Panc1 (cell line): ENCODE measurements around the gene GABRG3. TPM values are rescaled to one million over a fixed set of nuclear protein-coding genes. Genes with fewer than 3 reads are reported as not detected.

Source experiments
- ATAC-seq: fragments of 200-7000 bp; cut with Tn5 transposase; 2 replicates; pipeline ENCODE4 v1.9.1; 2020; ENCODE audit warnings: mild to moderate bottlenecking, moderate library complexity
- BruUV-seq: library from RNA; stranded (reverse); fragments of 400-500 nt; replicated peaks from 2 replicates; lab custom pipeline; 2021; lab: Mats Ljungman, UMichigan
- CTCF ChIA-PET: fragments of 300-600 bp; sonication (Branson Sonifier 250); formaldehyde crosslinking; loops from one replicate; lab custom pipeline; 2022; ENCODE audit warnings: antibody characterized with exemption; lab: Charles Lee
- POLR2A ChIA-PET: fragments of 300-600 bp; sonication (Branson Sonifier 250); formaldehyde crosslinking; loops from one replicate; lab custom pipeline; 2022; ENCODE audit warnings: antibody characterized with exemption; lab: Charles Lee
- DNase-seq: peaks from one replicate; pipeline ENCODE4 v3.0.0-alpha.2; 2010; ENCODE audit warnings: low read depth, low spot score
- H3K27ac ChIP-seq: 2 replicates; pipeline ENCODE4 v1.5.1; 2011; ENCODE audit warnings: mild to moderate bottlenecking, low read length, inconsistent platforms
- H3K27me3 ChIP-seq: fragments of 200-500 bp; sonication (Bioruptor generic); 2 replicates; pipeline ENCODE4 v1.6.0; 2014; ENCODE audit warnings: low read length, inconsistent platforms; ENCODE audit not compliant: control insufficient read depth, insufficient read depth
- H3K36me3 ChIP-seq: fragments of 200-500 bp; sonication (Bioruptor generic); 2 replicates; pipeline ENCODE4 v1.5.1; 2014; ENCODE audit warnings: inconsistent platforms, mild to moderate bottlenecking, low read length, moderate library complexity; ENCODE audit not compliant: control insufficient read depth, insufficient read depth
- H3K4me1 ChIP-seq: 2 replicates; pipeline ENCODE4 v1.5.1; 2011; ENCODE audit warnings: inconsistent platforms, mild to moderate bottlenecking, low read length, moderate library complexity; ENCODE audit not compliant: control insufficient read depth, insufficient read depth
- H3K4me3 ChIP-seq, 2 experiments: 2 replicates each; pipeline ENCODE4 v1.5.1; 2011 to 2012; ENCODE audit warnings: low read depth in 2 of 2, low read length in 2 of 2, mild to moderate bottlenecking in 2 of 2, inconsistent platforms in 1 of 2, moderate library complexity in 1 of 2
- H3K9me3 ChIP-seq: fragments of 200-500 bp; sonication (Bioruptor generic); 2 replicates; pipeline ENCODE4 v1.5.1; 2014; ENCODE audit warnings: low read depth, mild to moderate bottlenecking, inconsistent platforms, low read length, moderate library complexity; ENCODE audit not compliant: control insufficient read depth, insufficient read depth
- POLR2AphosphoS5 ChIP-seq: IDR thresholded peaks from 2 replicates; pipeline ENCODE4 v1.6.1; 2012; ENCODE audit warnings: mild to moderate bottlenecking, low read depth, low read length, moderate library complexity
- SIN3A ChIP-seq: IDR thresholded peaks from 2 replicates; pipeline ENCODE4 v1.6.1; 2012; ENCODE audit warnings: low read depth, mild to moderate bottlenecking, low read length, moderate library complexity, borderline replicate concordance; ENCODE audit not compliant: insufficient read depth
- TCF7L2 ChIP-seq: IDR thresholded peaks from 2 replicates; pipeline ENCODE4 v1.6.1; 2011; ENCODE audit warnings: mild to moderate bottlenecking, low read depth, low read length, inconsistent platforms
- in situ Hi-C: cut with HindIII; loops from 2 replicates; pipeline ENCODE4 v1.10.0; 2016; ENCODE audit warnings: low sequenced_read_pairs, low pct_unique_long_range_greater_than_20kb
- intact Hi-C: fragments of 100-400 bp; cut with micrococcal nuclease; formaldehyde crosslinking; loops from one replicate; pipeline ENCODE4 v1.10.0; 2022; ENCODE audit not compliant: unreplicated experiment
- total RNA-seq: library from RNA; stranded (reverse); gene quantifications from one replicate; pipeline ENCODE4 v1.2.1, GENCODE V29; 2021; ENCODE audit not compliant: unreplicated experiment
- TF ChIP-seq, protein P1 (sequence below): fragments of 450-650 bp; IDR thresholded peaks from 2 replicates; pipeline ENCODE4 v1.5.1; 2017; ENCODE audit warnings: mild to moderate bottlenecking
- TF ChIP-seq, protein P2 (sequence below), 2 experiments: IDR thresholded peaks; 2 replicates each; pipeline ENCODE4 v1.6.1; 2011 to 2012; ENCODE audit warnings: low read depth in 2 of 2, control low read depth in 1 of 2, low read length in 1 of 2, mild to moderate bottlenecking in 1 of 2, moderate library complexity in 1 of 2; ENCODE audit not compliant: insufficient read depth in 1 of 2

GABRG3 gene
- total RNA-seq, 1 experiment from 2014 or later: not detected

DNA sequence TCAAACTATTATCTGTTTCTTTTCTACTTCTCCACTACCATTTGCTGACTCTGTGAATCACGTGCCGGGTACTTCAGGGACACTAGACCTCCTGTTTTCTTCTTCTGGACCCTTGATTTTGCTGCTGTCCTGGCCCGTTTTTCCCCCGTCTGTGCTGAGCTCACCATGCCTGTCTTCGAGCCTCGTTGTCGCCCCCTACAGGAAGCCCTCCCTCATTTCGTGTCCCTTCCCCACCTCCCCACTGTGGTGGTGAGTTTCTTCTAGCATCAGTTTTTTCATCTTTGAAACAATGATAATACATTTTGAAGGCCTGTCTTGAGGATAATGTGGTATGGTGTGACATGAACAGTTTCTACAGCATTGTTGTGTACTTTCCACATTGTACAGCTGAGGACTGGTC is 12.8 kb downstream of the GABRG3 start:
- Histone ChIP-seq H3K27me3 (no peaks in the 10 kb centered on the region), H3K9me3 (no peaks in the 10 kb centered on the region), H3K4me3 (no peak overlapping the region), H3K27ac (no peak overlapping the region), H3K36me3 (no peaks in the 10 kb centered on the region), H3K4me1 (no peaks in the 10 kb centered on the region)
- ChIA-PET CTCF (no interaction called here), POLR2A (no interaction called here)
- BruUV-seq: no TSS peak
- ATAC-seq: no peak
- in situ Hi-C loops (no loop called here), intact Hi-C loops (no loop called here)
- no peak for TF ChIP-seq TCF7L2
- TF ChIP-seq, protein P1, sequence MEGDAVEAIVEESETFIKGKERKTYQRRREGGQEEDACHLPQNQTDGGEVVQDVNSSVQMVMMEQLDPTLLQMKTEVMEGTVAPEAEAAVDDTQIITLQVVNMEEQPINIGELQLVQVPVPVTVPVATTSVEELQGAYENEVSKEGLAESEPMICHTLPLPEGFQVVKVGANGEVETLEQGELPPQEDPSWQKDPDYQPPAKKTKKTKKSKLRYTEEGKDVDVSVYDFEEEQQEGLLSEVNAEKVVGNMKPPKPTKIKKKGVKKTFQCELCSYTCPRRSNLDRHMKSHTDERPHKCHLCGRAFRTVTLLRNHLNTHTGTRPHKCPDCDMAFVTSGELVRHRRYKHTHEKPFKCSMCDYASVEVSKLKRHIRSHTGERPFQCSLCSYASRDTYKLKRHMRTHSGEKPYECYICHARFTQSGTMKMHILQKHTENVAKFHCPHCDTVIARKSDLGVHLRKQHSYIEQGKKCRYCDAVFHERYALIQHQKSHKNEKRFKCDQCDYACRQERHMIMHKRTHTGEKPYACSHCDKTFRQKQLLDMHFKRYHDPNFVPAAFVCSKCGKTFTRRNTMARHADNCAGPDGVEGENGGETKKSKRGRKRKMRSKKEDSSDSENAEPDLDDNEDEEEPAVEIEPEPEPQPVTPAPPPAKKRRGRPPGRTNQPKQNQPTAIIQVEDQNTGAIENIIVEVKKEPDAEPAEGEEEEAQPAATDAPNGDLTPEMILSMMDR: 0 out of 2 replicates have a peak, but pooled peaks have one; percentile 16
- no peak for DNase-seq

DNA sequence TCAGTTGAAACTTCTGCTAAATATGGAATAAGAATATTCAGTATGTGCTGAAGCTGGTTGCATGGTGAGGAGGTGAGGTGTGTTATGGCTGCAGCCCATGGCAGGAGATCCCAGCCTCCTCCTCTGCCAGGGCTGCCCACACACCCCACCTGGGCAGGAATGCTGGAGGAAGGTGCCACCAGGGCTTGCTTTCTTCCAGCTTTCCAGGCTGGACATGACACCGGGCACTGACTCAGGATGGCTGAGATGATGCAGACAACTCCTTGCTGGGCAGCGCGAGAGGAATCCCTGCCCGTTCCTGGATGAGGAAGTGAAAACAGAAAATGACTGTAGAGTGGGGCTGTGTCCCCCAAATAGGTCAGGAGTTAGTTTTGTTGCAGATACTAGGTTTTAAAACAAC is 14.1 kb downstream of the GABRG3 start:
- intact Hi-C loops: no loop called here
- ChIA-PET POLR2A (no interaction called here), CTCF (no interaction called here)
- Histone ChIP-seq H3K4me1 (no peaks in the 10 kb centered on the region), H3K36me3 (no peaks in the 10 kb centered on the region), H3K27ac (no peak overlapping the region), H3K4me3 (no peak overlapping the region), H3K27me3 (no peaks in the 10 kb centered on the region), H3K9me3 (no peaks in the 10 kb centered on the region)
- in situ Hi-C loops: no loop called here
- DNase-seq (no peak), ATAC-seq (no peak)
- TF ChIP-seq POLR2AphosphoS5: no peak
- TF ChIP-seq, protein P2, sequence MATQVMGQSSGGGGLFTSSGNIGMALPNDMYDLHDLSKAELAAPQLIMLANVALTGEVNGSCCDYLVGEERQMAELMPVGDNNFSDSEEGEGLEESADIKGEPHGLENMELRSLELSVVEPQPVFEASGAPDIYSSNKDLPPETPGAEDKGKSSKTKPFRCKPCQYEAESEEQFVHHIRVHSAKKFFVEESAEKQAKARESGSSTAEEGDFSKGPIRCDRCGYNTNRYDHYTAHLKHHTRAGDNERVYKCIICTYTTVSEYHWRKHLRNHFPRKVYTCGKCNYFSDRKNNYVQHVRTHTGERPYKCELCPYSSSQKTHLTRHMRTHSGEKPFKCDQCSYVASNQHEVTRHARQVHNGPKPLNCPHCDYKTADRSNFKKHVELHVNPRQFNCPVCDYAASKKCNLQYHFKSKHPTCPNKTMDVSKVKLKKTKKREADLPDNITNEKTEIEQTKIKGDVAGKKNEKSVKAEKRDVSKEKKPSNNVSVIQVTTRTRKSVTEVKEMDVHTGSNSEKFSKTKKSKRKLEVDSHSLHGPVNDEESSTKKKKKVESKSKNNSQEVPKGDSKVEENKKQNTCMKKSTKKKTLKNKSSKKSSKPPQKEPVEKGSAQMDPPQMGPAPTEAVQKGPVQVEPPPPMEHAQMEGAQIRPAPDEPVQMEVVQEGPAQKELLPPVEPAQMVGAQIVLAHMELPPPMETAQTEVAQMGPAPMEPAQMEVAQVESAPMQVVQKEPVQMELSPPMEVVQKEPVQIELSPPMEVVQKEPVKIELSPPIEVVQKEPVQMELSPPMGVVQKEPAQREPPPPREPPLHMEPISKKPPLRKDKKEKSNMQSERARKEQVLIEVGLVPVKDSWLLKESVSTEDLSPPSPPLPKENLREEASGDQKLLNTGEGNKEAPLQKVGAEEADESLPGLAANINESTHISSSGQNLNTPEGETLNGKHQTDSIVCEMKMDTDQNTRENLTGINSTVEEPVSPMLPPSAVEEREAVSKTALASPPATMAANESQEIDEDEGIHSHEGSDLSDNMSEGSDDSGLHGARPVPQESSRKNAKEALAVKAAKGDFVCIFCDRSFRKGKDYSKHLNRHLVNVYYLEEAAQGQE (IDR thresholded peaks at IDR 0.05; ENCODE audit: insufficient read depth in 1 of 2, low read depth in 2 of 2, low read length in 1 of 2): no peak
- TF ChIP-seq SIN3A: no peak
- TF ChIP-seq, protein P1: no peak
- no peak for TF ChIP-seq TCF7L2
- no TSS peak for BruUV-seq
